HepG2 (cell line): Measurements from ENCODE around the gene TTPAL. TPM values are rescaled to one million over a fixed set of nuclear protein-coding genes. Genes with fewer than 3 reads are reported as not detected.
A peak's percentile ranks its signal among the peaks of the same experiment; 100 is the strongest.

Experiments used
- DDIT3 ChIP-seq: sonication (generic); formaldehyde crosslinking; IDR thresholded peaks from 2 replicates; pipeline ENCODE4 v1.4.0; 2020; ENCODE audit warnings: mild to moderate bottlenecking, missing genetic modification reagents
- HNRNPLL ChIP-seq: fragments of 200-400 bp; formaldehyde crosslinking; IDR thresholded peaks from 2 replicates; pipeline ENCODE4 v1.6.1; 2017; ENCODE audit warnings: mild to moderate bottlenecking, low read depth, low read length; ENCODE audit not compliant: poor library complexity, severe bottlenecking
- MTF1 ChIP-seq: sonication (generic); formaldehyde crosslinking; IDR thresholded peaks from 2 replicates; pipeline ENCODE4 v1.5.0; 2020; ENCODE audit warnings: missing genetic modification reagents
- POLR2A ChIP-seq, 2 experiments: IDR thresholded peaks; 2 replicates each; pipeline ENCODE4 v1.6.1; 2011; ENCODE audit warnings: low read depth in 2 of 2, low read length in 2 of 2, mild to moderate bottlenecking in 1 of 2, moderate library complexity in 1 of 2; ENCODE audit not compliant: insufficient read depth in 1 of 2
- REPIN1 ChIP-seq: sonication (generic); formaldehyde crosslinking; IDR thresholded peaks from 2 replicates; pipeline ENCODE4 v1.8.0; 2022; ENCODE audit warnings: missing genetic modification reagents, low read depth, mild to moderate bottlenecking, borderline replicate concordance
- SP140L ChIP-seq: sonication (generic); formaldehyde crosslinking; IDR thresholded peaks from 2 replicates; pipeline ENCODE4 v1.4.0; 2020; ENCODE audit warnings: missing genetic modification reagents, borderline replicate concordance
- TGIF2 ChIP-seq: IDR thresholded peaks from 2 replicates; pipeline ENCODE4 v1.6.1; 2016; ENCODE audit warnings: control low read depth, missing compliant biosample characterization
- ZNF235 ChIP-seq: sonication (generic); formaldehyde crosslinking; IDR thresholded peaks from 2 replicates; pipeline ENCODE4 v1.8.1; 2023; ENCODE audit warnings: mild to moderate bottlenecking, missing genetic modification reagents, borderline replicate concordance
- ZNF337 ChIP-seq: sonication (generic); formaldehyde crosslinking; IDR thresholded peaks from 2 replicates; pipeline ENCODE4 v1.5.1; 2020; ENCODE audit warnings: missing genetic modification reagents, low read depth, mild to moderate bottlenecking, borderline replicate concordance
- ZNF652 ChIP-seq: IDR thresholded peaks from 2 replicates; pipeline ENCODE4 v1.6.1; 2016; ENCODE audit warnings: low read depth, borderline replicate concordance
- ZSCAN31 ChIP-seq: sonication (generic); formaldehyde crosslinking; IDR thresholded peaks from 2 replicates; pipeline ENCODE4 v1.5.0; 2020; ENCODE audit warnings: low read depth, mild to moderate bottlenecking, missing genetic modification reagents
- ZXDC ChIP-seq: sonication (generic); formaldehyde crosslinking; IDR thresholded peaks from 2 replicates; pipeline ENCODE4 v1.5.0; 2020; ENCODE audit warnings: mild to moderate bottlenecking, missing genetic modification reagents
- polyA plus RNA-seq, 8 experiments: library from polyadenylated mRNA; depleted of rRNA in 3 of 8; stranded (reverse) in 7 of 8; unstranded in 1 of 8; fragments of >200 nt; fragmentation: Illumina TruSeq in 4 of 8; extraction: Trizol in 4 of 8; gene quantifications; 2 replicates each; pipeline versions ENCODE4 v1.2.1 to v1.2.3, GENCODE V29; 2011 to 2016; ENCODE audit warnings: low read depth in 4 of 8, missing spikeins in 1 of 8, mixed read lengths in 1 of 8; ENCODE audit not compliant: insufficient read depth in 1 of 8
- total RNA-seq, 5 experiments: library from RNA; depleted of rRNA; stranded (reverse); fragments of >200 nt; fragmentation: Illumina TruSeq; extraction: Trizol; gene quantifications; 2 replicates each; pipeline ENCODE4 v1.2.3, GENCODE V29; 2016; ENCODE audit warnings: low read depth in 1 of 5
- TF ChIP-seq, protein P1 (sequence below): sonication (generic); formaldehyde crosslinking; IDR thresholded peaks from 2 replicates; pipeline ENCODE4 v1.5.0; 2020; ENCODE audit warnings: missing genetic modification reagents
- TF ChIP-seq, protein P2 (sequence below): IDR thresholded peaks from 2 replicates; pipeline ENCODE4 v1.6.1; 2016
- TF ChIP-seq, protein P3 (sequence below): sonication (generic); formaldehyde crosslinking; IDR thresholded peaks from 2 replicates; pipeline ENCODE4 v1.4.0; 2020; ENCODE audit warnings: mild to moderate bottlenecking, missing genetic modification reagents

Gene TTPAL
- total and polyA plus RNA-seq, 2 of the 13 experiments (the other 11 are each of a cell fraction or from before 2014, with no cell fraction given) = 4.3 to 18.8 TPM

GRCh38 chr20:44430270-44431065 is 45.2 kb upstream of the TTPAL start (continued):
- TF ChIP-seq, protein P1, sequence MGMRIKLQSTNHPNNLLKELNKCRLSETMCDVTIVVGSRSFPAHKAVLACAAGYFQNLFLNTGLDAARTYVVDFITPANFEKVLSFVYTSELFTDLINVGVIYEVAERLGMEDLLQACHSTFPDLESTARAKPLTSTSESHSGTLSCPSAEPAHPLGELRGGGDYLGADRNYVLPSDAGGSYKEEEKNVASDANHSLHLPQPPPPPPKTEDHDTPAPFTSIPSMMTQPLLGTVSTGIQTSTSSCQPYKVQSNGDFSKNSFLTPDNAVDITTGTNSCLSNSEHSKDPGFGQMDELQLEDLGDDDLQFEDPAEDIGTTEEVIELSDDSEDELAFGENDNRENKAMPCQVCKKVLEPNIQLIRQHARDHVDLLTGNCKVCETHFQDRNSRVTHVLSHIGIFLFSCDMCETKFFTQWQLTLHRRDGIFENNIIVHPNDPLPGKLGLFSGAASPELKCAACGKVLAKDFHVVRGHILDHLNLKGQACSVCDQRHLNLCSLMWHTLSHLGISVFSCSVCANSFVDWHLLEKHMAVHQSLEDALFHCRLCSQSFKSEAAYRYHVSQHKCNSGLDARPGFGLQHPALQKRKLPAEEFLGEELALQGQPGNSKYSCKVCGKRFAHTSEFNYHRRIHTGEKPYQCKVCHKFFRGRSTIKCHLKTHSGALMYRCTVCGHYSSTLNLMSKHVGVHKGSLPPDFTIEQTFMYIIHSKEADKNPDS (CRISPR knock-in tag) = 0 out of 2 replicates have a peak, but pooled peaks have one; percentile 54
- TF ChIP-seq ZSCAN31 (CRISPR knock-in tag) (no peak), SP140L (CRISPR knock-in tag) (no peak), POLR2A (IDR thresholded peaks at IDR 0.05; ENCODE audit: insufficient read depth in 1 of 2, low read depth in 2 of 2, low read length in 2 of 2) (peak; percentile 49 to 79; a peak in 3 of 4 replicates), MTF1 (no peak), ZNF337 (CRISPR knock-in tag) (no peak), ZXDC (no peak), ZNF235 (CRISPR knock-in tag) (no peak), ZNF652 (CRISPR knock-in tag) (no peak), DDIT3 (CRISPR knock-in tag) (no peak), TGIF2 (CRISPR knock-in tag) (no peak), REPIN1 (CRISPR knock-in tag) (no peak), HNRNPLL (no peak)
- TF ChIP-seq, protein P2, sequence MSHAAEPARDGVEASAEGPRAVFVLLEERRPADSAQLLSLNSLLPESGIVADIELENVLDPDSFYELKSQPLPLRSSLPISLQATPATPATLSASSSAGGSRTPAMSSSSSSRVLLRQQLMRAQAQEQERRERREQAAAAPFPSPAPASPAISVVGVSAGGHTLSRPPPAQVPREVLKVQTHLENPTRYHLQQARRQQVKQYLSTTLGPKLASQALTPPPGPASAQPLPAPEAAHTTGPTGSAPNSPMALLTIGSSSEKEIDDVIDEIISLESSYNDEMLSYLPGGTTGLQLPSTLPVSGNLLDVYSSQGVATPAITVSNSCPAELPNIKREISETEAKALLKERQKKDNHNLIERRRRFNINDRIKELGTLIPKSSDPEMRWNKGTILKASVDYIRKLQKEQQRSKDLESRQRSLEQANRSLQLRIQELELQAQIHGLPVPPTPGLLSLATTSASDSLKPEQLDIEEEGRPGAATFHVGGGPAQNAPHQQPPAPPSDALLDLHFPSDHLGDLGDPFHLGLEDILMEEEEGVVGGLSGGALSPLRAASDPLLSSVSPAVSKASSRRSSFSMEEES = no peak
- TF ChIP-seq, protein P3, sequence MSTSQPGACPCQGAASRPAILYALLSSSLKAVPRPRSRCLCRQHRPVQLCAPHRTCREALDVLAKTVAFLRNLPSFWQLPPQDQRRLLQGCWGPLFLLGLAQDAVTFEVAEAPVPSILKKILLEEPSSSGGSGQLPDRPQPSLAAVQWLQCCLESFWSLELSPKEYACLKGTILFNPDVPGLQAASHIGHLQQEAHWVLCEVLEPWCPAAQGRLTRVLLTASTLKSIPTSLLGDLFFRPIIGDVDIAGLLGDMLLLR (CRISPR knock-in tag) = no peak
